ENCODE measurements around the gene MEIS2.

- TF ChIP-seq, protein P1, sequence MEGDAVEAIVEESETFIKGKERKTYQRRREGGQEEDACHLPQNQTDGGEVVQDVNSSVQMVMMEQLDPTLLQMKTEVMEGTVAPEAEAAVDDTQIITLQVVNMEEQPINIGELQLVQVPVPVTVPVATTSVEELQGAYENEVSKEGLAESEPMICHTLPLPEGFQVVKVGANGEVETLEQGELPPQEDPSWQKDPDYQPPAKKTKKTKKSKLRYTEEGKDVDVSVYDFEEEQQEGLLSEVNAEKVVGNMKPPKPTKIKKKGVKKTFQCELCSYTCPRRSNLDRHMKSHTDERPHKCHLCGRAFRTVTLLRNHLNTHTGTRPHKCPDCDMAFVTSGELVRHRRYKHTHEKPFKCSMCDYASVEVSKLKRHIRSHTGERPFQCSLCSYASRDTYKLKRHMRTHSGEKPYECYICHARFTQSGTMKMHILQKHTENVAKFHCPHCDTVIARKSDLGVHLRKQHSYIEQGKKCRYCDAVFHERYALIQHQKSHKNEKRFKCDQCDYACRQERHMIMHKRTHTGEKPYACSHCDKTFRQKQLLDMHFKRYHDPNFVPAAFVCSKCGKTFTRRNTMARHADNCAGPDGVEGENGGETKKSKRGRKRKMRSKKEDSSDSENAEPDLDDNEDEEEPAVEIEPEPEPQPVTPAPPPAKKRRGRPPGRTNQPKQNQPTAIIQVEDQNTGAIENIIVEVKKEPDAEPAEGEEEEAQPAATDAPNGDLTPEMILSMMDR (IDR thresholded peaks at IDR 0.05), result no peak
- no peak for TF ChIP-seq POLR2A (IDR thresholded peaks at IDR 0.05)
Observed at GRCh38 chr15:37105889-37106288, 5.5 kb upstream of the MEIS2 start.

Measured in adrenal gland (tissue), 5 donors.